PC-3 (cell line): Measurements from ENCODE around the gene EIF1AY. TPM values are rescaled to one million over a fixed set of nuclear protein-coding genes. Genes with fewer than 3 reads are reported as not detected.

ENCODE experiments used
- ATAC-seq: fragments of 200-7000 bp; cut with Tn5 transposase; 2 replicates; pipeline ENCODE4 v1.9.1; 2020; ENCODE audit warnings: mild to moderate bottlenecking, moderate library complexity
- BruUV-seq: library from RNA; stranded (reverse); fragments of 400-500 nt; replicated peaks from 2 replicates; lab custom pipeline; 2021; lab: Mats Ljungman, UMichigan
- CTCF ChIA-PET: fragments of 300-600 bp; sonication (Branson Sonifier 250); formaldehyde crosslinking; loops from one replicate; lab custom pipeline; 2022; ENCODE audit warnings: antibody characterized with exemption; lab: Charles Lee
- POLR2A ChIA-PET: fragments of 300-600 bp; sonication (Branson Sonifier 250); formaldehyde crosslinking; loops from one replicate; lab custom pipeline; 2022; ENCODE audit warnings: antibody characterized with exemption; ENCODE audit not compliant: unreplicated experiment; lab: Charles Lee
- DNase-seq: peaks from one replicate; pipeline ENCODE4 v3.0.0-alpha.2; 2015
- H2AFZ ChIP-seq: fragments of 300-600 bp; sonication (generic); 2 replicates; pipeline ENCODE4 v1.6.0; 2016; ENCODE audit warnings: antibody characterized with exemption, low read length
- H3F3A ChIP-seq: fragments of 300-600 bp; sonication (generic); one replicate; pipeline ENCODE4 v1.6.0; 2017; ENCODE audit warnings: antibody characterized with exemption, low read length, control low read depth, mild to moderate bottlenecking; ENCODE audit not compliant: unreplicated experiment
- H3K27ac ChIP-seq: fragments of 300-600 bp; sonication (generic); 2 replicates; pipeline ENCODE4 v1.5.1; 2016; ENCODE audit warnings: mild to moderate bottlenecking, low read length
- H3K27me3 ChIP-seq: fragments of 300-600 bp; sonication (generic); 2 replicates; pipeline ENCODE4 v1.6.1; 2016; ENCODE audit warnings: low read length, mixed read lengths
- H3K36me3 ChIP-seq: fragments of 300-600 bp; sonication (generic); 2 replicates; pipeline ENCODE4 v1.6.1; 2016; ENCODE audit warnings: low read depth, mixed run types, low read length, mixed read lengths
- H3K4me1 ChIP-seq: fragments of 300-600 bp; sonication (generic); 2 replicates; pipeline ENCODE4 v1.5.1; 2016; ENCODE audit warnings: low read length; ENCODE audit not compliant: insufficient read depth
- H3K4me2 ChIP-seq: fragments of 300-600 bp; sonication (generic); 2 replicates; pipeline ENCODE4 v1.6.0; 2016; ENCODE audit warnings: low read length
- H3K4me3 ChIP-seq: fragments of 300-600 bp; sonication (generic); 2 replicates; pipeline ENCODE4 v1.5.1; 2016; ENCODE audit warnings: mild to moderate bottlenecking, low read length, mixed read lengths
- H3K79me2 ChIP-seq: fragments of 300-600 bp; sonication (generic); 2 replicates; pipeline ENCODE4 v1.6.1; 2017; ENCODE audit warnings: low read length, mixed read lengths
- H3K9ac ChIP-seq: fragments of 300-600 bp; sonication (generic); 2 replicates; pipeline ENCODE4 v1.6.0; 2016; ENCODE audit warnings: mild to moderate bottlenecking, low read length
- H3K9me2 ChIP-seq: fragments of 300-600 bp; sonication (generic); replicated peaks from 2 replicates; pipeline ENCODE4 v1.6.1; 2016; ENCODE audit warnings: mixed run types, low read length, mixed read lengths
- H3K9me3 ChIP-seq: fragments of 300-600 bp; sonication (generic); 2 replicates; pipeline ENCODE4 v1.6.1; 2016; ENCODE audit warnings: low read length, mixed read lengths
- H4K20me1 ChIP-seq: fragments of 300-600 bp; sonication (generic); 2 replicates; pipeline ENCODE4 v1.6.1; 2016; ENCODE audit warnings: low read length, mixed read lengths
- EZH2 ChIP-seq: fragments of 300-600 bp; sonication (generic); IDR thresholded peaks from one replicate; pipeline ENCODE4 v1.6.1; 2017; ENCODE audit warnings: antibody characterized with exemption, mild to moderate bottlenecking, low read length; ENCODE audit not compliant: unreplicated experiment
- EZH2phosphoT487 ChIP-seq: fragments of 300-600 bp; sonication (generic); IDR thresholded peaks from 2 replicates; pipeline ENCODE4 v1.6.1; 2018; ENCODE audit warnings: mild to moderate bottlenecking, antibody characterized with exemption, low read length, borderline replicate concordance
- intact Hi-C: fragments of 100-400 bp; cut with micrococcal nuclease; formaldehyde crosslinking; loops from 2 replicates; pipeline ENCODE4 v1.9.0; 2023
- total RNA-seq: library from RNA; depleted of rRNA; stranded (reverse); fragments of >200 nt; gene quantifications from 2 replicates; pipeline ENCODE4 v1.2.3, GENCODE V29; 2014; rRNA removed
- TF ChIP-seq, protein P1 (sequence below): fragments of 300-600 bp; sonication (generic); conservative IDR thresholded peaks from 2 replicates; pipeline ENCODE4 v1.5.1; 2017; ENCODE audit warnings: antibody characterized with exemption, low read depth, mild to moderate bottlenecking, low read length

EIF1AY gene
- total RNA-seq, 1 experiment from 2014 or later = not detected

- TF ChIP-seq EZH2phosphoT487 (no peak), EZH2 (no peak)
- TF ChIP-seq, protein P1, sequence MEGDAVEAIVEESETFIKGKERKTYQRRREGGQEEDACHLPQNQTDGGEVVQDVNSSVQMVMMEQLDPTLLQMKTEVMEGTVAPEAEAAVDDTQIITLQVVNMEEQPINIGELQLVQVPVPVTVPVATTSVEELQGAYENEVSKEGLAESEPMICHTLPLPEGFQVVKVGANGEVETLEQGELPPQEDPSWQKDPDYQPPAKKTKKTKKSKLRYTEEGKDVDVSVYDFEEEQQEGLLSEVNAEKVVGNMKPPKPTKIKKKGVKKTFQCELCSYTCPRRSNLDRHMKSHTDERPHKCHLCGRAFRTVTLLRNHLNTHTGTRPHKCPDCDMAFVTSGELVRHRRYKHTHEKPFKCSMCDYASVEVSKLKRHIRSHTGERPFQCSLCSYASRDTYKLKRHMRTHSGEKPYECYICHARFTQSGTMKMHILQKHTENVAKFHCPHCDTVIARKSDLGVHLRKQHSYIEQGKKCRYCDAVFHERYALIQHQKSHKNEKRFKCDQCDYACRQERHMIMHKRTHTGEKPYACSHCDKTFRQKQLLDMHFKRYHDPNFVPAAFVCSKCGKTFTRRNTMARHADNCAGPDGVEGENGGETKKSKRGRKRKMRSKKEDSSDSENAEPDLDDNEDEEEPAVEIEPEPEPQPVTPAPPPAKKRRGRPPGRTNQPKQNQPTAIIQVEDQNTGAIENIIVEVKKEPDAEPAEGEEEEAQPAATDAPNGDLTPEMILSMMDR = no peak
- ATAC-seq (no peak), DNase-seq (no peak)
- H3K9ac ChIP-seq = no peak overlapping the region
- H2AFZ ChIP-seq = no peak overlapping the region
- H3K9me2 ChIP-seq = no peaks in the 10 kb centered on the region
- no peaks in the 10 kb centered on the region for H3K79me2 ChIP-seq
- no peaks in the 10 kb centered on the region for H4K20me1 ChIP-seq
- H3K4me1 ChIP-seq = no peaks in the 10 kb centered on the region
- no peaks in the 10 kb centered on the region for H3F3A ChIP-seq
- H3K36me3 ChIP-seq = no peaks in the 10 kb centered on the region
- H3K4me3 ChIP-seq = no peak overlapping the region
- no peak overlapping the region for H3K27ac ChIP-seq
- H3K4me2 ChIP-seq = no peak overlapping the region
- intact Hi-C loops = no loop called here
- no peaks in the 10 kb centered on the region for H3K27me3 ChIP-seq
- POLR2A ChIA-PET = no interaction called here
- no peaks in the 10 kb centered on the region for H3K9me3 ChIP-seq
- BruUV-seq = no TSS peak
- CTCF ChIA-PET = no interaction called here
Measured at GRCh38 chrY:20581687-20582086, 6.1 kb downstream of the EIF1AY start.

DNA sequence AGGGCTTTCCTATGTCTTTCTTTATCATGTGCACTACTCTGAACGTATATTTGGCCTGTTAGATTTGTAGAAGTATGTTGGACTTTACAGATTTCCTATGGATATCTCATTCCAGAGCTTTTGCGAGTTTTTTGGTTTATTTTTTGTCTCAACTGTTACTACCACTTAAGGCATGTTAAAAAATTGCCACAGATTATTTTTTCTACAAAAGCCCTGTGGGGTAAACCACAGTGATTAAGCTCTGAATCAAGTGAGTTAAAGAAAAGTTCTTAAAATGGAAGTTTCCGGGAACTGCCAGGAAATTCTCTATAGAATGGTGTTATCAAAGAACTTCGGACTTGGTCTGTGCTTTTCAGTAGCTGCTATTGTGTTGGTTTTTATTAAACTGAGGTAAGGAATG is 10.6 kb downstream of the EIF1AY start:
- no peak for ATAC-seq
- H3K4me3 ChIP-seq = no peak overlapping the region
- no peaks in the 10 kb centered on the region for H3K79me2 ChIP-seq
- DNase-seq = no peak
- no peak overlapping the region for H2AFZ ChIP-seq
- no peak overlapping the region for H3K9ac ChIP-seq
- H3K4me1 ChIP-seq = no peaks in the 10 kb centered on the region
- no peak overlapping the region for H3K4me2 ChIP-seq
- ChIA-PET CTCF (no interaction called here), POLR2A (no interaction called here)
- H4K20me1 ChIP-seq = no peaks in the 10 kb centered on the region
- no peaks in the 10 kb centered on the region for H3K9me2 ChIP-seq
- intact Hi-C loops = no loop called here
- no peaks in the 10 kb centered on the region for H3K27me3 ChIP-seq
- TF ChIP-seq, protein P1 = no peak
- TF ChIP-seq EZH2 (no peak), EZH2phosphoT487 (no peak)
- no peaks in the 10 kb centered on the region for H3K9me3 ChIP-seq
- H3K36me3 ChIP-seq = no peaks in the 10 kb centered on the region
- H3F3A ChIP-seq = no peaks in the 10 kb centered on the region
- no peak overlapping the region for H3K27ac ChIP-seq
- BruUV-seq = no TSS peak

Other genes with a start within 250 kb of the EIF1AY start
- gene RPS4Y2, start 180.3 kb downstream of the EIF1AY start, total RNA-seq = not detected in 2 replicates